Pons (tissue), 1 donor: ENCODE measurements around the gene GBX2.

Experiments used
- DNase-seq: peaks from one replicate; pipeline ENCODE4 v3.0.0-alpha.2; 2016; ENCODE audit warnings: low spot score

The GBX2 gene

DNA sequence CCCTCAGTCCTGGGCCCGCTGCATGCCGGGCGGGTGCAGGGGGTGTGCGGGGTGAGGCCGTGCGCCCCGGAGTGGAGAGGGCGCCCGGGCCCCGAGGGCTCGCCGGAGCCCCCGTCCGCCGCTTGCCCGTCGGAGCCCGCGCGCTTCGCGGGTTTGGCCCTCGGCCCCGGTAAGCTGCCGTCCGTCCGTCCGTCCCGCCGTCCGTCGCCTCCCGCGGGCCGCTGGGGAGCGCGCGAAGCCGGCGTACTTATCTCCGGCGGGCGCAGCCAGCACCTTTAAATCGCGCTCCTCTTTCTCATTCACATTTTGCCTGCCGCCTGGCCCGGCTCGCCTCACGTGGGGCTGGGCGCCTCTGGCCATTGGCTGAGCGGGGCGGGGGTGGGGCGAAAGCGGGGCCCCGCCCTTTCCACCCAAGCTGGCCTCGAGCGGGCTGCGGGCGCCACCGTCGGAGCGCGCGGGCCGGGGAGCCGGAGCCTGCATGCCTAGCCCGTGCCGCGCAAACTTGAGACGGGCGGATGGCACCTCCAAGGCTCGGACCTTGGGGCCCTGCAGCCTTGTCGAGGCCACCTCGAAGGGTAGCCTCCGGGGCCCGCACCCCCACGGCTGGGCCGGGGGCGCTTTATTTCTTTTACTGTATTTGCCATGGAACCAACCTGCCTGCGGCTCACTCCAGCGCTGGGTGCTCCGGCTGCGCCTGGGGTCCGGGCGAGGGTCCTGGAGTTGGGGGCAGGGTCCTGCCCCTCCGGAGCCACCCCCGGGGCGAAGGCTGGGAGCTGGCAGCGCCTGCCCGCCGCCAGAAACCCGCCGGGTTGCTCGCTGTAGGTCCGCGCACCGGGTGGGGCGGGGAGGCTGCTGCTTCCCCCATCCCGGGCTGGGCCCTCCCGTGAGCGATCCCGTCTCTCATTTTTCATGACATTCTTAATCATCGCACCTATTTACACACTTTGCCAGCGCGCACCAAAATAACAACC, at the start of gene GBX2:
Gene GBX2 (minus strand): TSS at position 277 of the 971 bp plus-strand sequence. CDS start 415 bp downstream, outside the sequence.
- DNase-seq: peak; percentile 25

- DNase-seq: no peak
Measured at GRCh38 chr2:236217926-236218325, 49.7 kb upstream of the GBX2 start.

DNA sequence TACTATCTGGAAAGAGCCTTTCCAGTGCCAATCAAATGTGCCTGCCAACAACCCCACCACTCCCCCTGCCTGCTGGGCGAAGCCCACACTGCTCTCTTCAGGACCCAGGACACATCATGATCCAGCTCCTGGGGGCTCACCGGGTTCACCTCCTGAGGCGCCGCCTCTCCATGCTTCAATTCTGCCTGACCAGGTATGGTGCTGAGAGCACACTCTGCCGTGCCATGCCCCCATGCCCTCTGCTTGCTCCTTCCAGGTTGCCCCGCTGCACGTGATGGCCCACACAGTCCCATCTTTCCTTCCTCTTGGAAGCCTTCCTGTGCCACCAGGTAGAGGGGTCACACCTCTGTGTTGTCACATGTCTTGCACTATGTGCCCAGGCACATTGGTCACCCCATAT, 48.5 kb upstream of the GBX2 start:
- DNase-seq: no peak

DNA sequence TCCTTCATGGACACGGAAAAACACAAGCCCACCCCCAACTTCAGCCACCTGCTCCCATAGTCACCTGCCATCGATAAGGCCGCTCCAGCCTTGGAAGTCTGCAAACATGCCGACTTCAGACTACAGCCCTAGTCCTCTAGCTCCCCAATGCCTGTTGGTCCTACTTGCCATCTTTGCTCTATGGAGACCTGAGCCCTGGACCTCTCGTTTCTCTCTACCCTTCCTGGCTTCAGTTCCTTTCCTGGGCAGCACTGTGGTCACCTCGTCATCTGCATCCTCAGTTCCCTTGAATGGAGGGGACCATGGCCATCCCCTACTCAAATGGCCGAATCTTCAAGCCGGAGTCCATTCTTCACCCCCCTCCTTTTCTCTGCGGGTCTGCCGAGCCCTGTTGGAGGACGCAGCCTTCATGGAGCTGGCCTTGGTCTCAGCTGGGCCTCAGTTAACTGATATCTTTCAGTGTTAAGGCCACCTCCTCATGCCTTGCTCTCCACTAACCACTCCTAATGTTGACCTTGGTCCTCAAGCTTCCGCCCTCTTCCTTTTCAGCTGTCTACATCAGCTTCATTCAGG, 47.7 kb upstream of the GBX2 start:
- no peak for DNase-seq

- no peak for DNase-seq
Measured at GRCh38 chr2:236215196-236215595, 47.0 kb upstream of the GBX2 start.

- DNase-seq: no peak
Measured at GRCh38 chr2:236214376-236214995, 46.3 kb upstream of the GBX2 start.

GRCh38 chr2:236211296-236211695, 43.1 kb upstream of the GBX2 start:
- DNase-seq: no peak

GRCh38 chr2:236210536-236210935, 42.4 kb upstream of the GBX2 start:
- no peak for DNase-seq

GRCh38 chr2:236209996-236210395, 41.8 kb upstream of the GBX2 start:
- no peak for DNase-seq

DNA sequence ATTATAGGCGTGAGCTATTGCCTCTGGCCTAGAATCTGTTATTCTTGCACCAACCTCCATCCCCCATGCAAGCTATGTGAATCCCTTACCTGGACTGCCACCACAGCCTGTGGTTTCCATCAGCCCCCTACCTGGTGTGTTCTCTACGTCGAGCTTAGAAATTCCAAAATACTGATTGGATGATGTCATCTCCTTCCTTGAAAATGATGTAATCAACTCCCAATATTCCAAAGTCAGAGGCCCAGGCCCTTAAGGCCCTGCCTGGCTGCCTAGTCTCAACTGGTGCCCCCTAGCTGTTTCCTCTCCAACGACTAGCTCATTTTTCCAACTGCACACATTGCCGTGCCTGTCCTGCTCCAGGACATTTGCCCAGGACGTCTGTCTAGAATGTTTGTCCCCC, 41.3 kb upstream of the GBX2 start:
- DNase-seq: no peak

- no peak for DNase-seq
Measured at GRCh38 chr2:236208019-236208926, 40.1 kb upstream of the GBX2 start.

DNA sequence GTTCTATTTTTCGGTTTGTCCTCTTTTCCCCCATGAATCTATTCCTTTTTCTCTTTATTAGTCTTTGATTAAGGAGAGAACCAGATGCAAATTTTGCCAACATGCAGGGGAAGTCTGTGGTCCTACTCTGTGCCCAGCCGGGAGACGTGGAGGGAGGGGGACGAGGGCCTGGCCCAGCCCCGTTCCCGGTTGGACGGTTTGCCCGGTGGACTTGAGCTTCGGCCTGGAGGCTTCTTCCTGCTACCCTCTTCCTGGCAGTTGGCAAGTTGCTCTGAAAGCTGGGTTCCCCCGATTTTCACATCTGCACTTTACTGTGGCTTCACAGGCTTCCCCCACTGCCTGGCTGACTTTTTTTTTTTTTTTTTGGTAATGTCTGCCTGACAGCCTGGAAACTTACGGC, 39.3 kb upstream of the GBX2 start:
- no peak for DNase-seq

DNA sequence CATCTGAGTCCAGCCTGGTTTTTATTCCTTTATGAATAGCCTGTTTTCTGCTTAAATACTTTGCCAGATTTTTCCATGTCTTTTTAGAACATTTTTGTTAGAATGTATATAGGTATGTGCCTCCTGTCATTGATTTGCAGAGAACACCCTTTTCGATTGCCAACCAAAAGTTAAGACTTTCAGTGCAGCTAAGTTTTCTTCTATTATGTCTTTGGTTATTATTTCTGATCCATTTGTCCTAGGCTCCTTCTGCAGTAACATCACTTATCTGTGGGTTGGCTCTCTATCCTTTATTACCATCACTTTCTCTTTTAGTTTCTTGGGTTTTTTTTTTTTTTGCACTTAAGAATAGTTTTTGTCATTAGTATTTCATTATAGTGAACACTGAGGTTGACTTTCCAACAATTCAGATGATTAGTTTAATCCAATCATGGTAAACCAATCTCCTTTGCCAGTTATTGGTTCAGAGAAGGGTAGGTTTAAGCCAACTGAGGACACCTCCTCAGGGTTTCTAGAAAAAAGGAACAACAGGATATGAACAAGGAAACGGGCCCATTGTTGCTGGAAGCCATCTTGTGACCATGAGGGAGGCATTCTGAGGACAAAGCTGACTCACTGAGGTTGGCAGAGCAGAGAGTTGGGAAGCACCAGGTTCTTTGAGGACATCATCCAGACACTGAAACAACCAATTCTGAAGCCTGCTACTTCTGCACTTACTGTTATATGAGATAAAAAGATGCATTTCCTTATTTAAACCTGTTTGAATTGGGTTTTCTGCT, 37.9 kb upstream of the GBX2 start:
- no peak for DNase-seq

- DNase-seq: no peak
Measured at GRCh38 chr2:236204953-236205352, 36.8 kb upstream of the GBX2 start.

DNA sequence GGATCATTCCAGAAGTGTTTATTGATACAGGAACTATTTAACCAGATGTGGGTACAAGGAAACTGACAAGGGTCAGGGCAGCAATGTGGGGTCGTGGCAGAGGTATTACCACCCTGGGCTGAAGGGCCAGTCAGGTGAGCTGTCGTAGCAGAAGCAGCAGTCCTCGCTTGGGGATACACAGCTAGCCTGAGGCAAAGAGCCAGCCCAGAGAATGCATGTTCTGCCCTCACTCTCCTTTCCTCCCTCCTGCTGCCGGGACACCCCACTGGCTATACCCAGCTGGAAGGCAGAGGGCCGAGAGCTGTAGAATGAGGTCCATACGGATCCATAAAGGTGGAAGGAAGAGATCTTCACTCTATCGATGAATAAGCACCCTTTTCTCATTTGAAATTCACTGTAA, 32.2 kb upstream of the GBX2 start:
- DNase-seq: no peak

- no peak for DNase-seq
Measured at GRCh38 chr2:236196366-236196765, 28.2 kb upstream of the GBX2 start.

DNA sequence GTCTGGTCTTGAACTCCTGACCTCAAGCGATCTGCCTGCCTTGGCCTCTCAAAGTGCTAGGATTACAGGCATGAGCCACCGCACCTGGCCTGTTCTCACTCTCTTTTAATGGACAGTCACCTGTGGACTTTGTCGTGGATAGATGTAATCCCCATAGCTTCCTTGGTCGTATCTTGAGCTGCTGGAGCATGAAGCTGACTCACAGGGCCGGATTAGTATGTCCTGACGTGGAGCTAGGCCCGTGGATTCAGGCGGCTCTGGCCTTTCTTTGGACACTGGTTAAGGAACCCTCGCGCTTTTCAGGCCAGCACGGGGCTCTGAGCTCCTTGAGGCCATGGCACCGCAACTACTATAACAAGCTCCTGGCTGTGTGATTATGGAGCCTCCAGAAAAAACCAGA, 27.5 kb upstream of the GBX2 start:
- no peak for DNase-seq

DNA sequence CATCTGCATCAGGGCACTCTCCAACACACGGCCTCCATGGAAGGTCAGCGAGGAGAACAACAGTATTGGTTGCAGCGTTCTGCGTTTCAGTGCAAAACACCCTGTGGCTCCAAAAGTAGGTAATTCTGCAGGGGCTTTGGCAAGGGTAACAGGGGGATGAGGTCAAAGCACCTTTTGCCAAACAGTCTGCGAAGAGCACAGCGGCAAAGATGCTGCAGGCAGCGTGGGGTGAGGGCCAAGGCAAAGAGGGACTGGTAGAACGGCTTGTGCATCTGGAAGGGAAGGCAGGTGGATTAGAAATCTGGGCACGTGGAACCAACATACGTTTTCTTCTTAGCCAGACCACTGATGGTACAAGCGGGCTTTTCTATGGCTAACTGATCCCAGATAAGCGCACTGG, 26.6 kb upstream of the GBX2 start:
- DNase-seq: no peak

DNA sequence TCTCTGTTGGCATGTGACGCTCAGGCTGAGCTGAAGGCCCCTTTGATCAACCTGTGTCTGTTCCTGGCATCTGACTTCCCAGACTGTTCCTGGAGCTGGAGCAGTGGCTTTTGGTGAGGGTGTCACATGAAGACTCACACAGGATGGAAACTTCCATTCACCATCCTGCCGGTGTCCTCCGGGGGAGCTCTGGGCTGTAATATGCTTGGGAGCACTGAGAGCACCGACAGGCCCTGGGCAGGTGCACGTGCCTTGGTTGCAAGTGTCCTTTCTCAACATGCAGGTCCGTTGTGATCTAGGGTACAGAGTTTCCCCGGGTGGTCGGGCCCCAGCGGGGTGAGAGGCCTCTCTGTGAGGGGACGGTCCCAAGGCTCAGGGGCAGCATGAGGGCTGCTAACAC, 24.8 kb upstream of the GBX2 start:
- no peak for DNase-seq

- no peak for DNase-seq
Measured at GRCh38 chr2:236190674-236191073, 22.5 kb upstream of the GBX2 start.

GRCh38 chr2:236184701-236185100, 16.5 kb upstream of the GBX2 start:
- no peak for DNase-seq
